HG03432 (cell line): ENCODE results near the gene ARHGAP5.

Experiments
- ATAC-seq: cut with Tn5 transposase; IDR thresholded peaks from one replicate; pipeline ENCODE4 v1.9.1; 2021; ENCODE audit warnings: mild to moderate bottlenecking, moderate library complexity; ENCODE audit not compliant: unreplicated experiment

ARHGAP5 gene

DNA sequence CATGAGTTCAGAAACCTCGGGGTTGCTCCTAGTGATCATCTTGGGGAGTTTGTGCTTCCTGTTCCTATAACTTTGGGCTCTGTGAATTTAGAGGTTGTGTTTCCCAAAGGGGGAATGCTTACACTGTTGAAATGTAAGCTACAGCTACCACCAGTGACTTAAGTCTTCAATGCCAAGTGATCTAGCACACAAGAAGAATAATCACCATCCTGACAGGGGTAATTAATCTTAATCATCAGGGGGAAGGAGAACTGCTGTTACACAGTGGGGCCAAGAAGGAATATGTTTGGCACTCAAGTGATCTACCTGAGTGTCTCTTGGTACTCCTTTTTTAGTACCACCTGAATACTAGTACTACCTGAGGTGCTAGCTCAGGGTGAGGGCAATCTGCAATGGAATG, 89.8 kb downstream of the ARHGAP5 start:
- ATAC-seq, result no peak

DNA sequence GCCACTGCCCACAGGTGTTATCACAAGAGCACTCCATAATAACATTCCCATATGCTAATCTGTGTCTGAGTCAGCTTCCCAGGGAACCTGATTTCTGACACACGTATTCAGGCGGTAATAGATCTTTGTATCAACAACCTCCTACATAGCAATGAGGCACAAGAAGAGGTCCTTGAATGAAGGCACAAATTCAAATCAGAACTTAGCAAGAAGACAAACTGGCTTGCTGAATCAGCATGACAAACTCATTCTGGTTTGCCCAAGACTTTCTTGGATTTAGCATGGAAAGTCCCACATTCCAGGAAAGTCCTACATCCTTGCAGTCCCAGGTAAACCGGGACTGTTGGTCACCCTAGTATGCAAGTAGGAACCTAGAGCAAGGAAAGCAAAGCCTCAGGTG, 90.8 kb downstream of the ARHGAP5 start:
- no peak for ATAC-seq

- no peak for ATAC-seq
Observed at GRCh38 chr14:32169191-32169590, 92.1 kb downstream of the ARHGAP5 start.

GRCh38 chr14:32171469-32171868, 94.4 kb downstream of the ARHGAP5 start:
- ATAC-seq, result no peak

- ATAC-seq, result no peak
Observed at GRCh38 chr14:32183151-32184058, 106.3 kb downstream of the ARHGAP5 start.

- no peak for ATAC-seq
Observed at GRCh38 chr14:32185097-32185496, 108.0 kb downstream of the ARHGAP5 start.

DNA sequence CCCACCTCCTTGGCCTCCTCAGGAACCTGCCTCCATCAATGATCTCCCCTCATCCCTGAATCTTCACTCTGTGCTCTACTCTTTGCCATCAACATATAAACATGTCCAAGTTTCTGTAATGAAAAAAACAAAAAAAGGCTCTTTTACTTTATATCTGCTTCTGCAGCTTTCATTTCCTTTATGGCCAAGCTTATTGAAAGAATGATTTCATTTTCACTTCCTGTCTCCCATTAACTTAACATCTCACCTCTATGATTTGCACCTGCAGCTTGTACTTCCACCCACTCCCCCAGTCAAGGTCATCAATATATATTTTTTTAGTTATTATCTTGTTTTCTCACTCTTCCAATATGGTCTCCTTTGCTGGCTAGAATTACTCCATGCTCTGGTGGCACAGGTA, 109.1 kb downstream of the ARHGAP5 start:
- no peak for ATAC-seq

- no peak for ATAC-seq
Observed at GRCh38 chr14:32189811-32190210, 112.7 kb downstream of the ARHGAP5 start.

GRCh38 chr14:32190673-32191072, 113.6 kb downstream of the ARHGAP5 start:
- ATAC-seq, result no peak

GRCh38 chr14:32192712-32193373, 115.7 kb downstream of the ARHGAP5 start:
- ATAC-seq, result no peak

DNA sequence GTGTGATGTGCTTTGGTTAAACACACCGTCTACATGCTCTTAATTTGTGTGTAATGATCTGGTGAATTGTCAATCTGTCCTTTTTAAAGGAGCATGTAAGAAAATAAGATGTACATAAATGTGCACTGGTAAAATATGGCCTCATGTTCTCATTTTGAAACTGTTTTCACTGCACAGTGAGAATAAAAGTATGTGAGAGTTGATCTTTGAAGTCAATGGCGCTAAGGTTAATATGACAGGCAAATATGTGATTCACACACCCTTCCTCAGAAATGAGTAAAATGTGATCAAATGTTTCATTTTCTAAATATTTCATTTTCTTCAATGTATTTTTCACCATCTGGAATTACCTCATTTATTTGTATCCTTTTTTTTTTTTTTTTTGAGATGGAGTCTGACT, 116.4 kb downstream of the ARHGAP5 start:
- no peak for ATAC-seq

- ATAC-seq, result no peak
Observed at GRCh38 chr14:32195636-32196035, 118.5 kb downstream of the ARHGAP5 start.

GRCh38 chr14:32197919-32198318, 120.8 kb downstream of the ARHGAP5 start:
- peak; percentile 37 for ATAC-seq

DNA sequence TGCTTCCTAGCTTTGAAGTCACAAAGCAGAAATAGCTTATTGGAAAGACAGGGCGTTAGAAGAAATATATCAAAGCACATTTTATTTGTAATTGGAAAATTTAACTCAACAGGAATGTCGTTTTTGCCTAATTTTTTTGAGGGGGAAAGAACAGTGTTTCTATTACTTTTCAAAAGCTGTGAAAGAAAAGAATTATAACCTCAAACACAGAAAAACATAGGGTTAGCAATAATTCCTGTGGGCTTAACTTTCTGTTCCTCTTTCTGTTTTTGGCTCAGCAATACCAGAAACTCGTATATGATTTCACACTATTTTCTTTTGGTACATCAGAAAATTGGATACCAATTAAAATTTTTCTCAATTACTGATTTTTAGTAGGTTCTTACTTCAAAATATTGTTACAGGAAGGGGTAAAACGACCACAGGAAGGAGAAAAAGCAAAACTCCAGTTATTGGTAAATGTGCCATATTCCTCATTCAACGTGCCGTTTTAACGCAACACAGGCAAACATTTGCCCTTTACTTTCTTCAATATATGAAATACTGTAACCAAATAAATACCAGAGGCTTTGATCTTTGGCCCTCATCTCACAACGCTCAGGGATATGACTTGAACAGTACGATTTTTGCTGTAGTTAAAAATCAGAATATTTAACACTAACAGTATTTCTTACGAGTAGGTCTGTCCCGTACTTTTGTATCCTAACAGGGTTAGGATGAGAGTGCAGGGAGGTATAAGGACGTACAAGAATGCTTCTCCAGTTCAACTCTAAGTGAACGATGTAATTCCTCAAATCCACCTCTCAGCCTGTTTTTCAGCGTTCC, 123.5 kb downstream of the ARHGAP5 start:
- no peak for ATAC-seq

DNA sequence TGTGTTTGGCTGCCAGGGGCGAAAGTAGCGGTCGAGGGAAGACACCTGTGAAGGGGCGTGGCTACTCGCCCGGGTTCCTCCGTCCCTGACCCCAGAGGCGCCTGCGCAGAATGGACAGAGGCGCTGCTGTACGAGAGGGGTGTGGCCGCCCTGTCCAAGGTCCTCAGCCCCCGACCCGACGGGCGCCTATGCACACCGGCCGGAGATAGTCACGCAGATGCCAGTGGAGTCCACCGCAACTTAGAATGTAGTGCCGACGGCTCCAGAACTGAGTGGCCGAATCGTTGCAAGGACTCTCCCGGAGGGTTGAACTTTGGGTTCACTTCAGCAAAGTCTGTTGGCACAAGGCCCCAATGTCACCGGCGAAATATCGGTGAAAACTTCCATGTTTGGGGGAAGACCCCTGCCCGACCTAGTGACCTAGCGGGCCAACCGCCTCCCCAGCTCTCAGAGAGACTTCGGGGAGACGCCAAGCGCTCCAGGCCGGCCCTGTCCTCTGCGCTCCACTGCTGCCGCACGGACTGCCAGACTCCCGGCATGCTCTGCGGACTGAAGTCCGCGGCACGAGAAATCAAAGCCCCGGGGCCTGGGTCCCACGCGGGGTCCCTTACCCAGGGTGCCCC, 124.2 kb downstream of the ARHGAP5 start:
- ATAC-seq, result peak; percentile 65

DNA sequence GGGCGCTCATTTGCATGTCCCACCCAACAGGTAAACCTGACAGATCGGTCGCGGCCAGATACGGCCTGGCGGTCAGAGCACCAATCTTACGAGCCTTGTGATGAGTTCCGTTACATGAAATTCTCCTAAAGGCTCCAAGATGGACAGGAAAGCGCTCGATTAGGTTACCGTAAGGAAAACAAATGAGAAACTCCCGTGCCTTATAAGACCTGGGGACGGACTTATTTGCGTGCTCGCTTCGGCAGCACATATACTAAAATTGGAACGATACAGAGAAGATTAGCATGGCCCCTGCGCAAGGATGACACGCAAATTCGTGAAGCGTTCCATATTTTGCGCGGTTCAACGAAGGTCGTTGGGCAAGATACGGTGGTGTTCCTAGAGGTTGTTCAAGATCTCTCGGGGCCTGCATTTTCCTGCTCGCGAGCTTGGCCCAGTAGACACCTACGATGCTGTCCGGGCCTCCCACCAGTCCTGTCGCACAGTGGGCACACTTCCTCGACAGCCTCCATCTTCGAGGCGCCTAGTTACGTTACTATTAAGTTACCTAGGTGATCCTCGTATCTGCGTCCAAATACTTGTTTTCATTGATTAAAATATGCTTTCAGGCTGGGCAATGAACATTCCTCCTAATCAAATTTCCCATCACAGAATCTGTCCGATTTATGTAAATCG, 124.8 kb downstream of the ARHGAP5 start, which contains the start of gene RNU6-7:
Gene RNU6-7, plus strand, starts transcription at position 230 of the 675 bp plus-strand sequence.
- no peak for ATAC-seq

DNA sequence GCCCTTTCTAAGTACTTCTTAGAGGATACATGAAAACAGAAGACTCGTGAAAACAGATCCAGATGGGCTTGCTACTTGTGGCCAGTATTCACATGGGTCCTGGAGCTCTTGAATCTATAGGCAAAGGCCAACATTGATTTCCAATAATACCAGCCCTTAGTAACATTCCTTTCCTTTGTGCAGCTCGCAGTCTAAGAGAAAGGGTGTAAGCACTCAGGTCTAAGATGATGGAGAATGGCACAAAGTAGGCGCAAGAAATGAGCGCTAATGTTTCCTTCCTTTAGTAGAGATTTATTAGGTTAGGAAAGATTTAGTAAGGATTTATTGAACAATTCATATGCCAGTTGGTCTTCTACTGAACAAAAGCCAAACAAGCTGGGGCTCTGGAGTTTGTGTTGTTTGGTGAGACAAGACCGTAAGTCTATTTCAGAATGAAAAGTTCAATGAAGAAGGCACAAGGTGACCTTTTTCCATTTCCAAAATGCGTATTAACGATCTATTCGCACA, 125.4 kb downstream of the ARHGAP5 start:
- no peak for ATAC-seq

GRCh38 chr14:32202998-32203882, 126.1 kb downstream of the ARHGAP5 start, which contains the start of gene RNU6-8:
Gene RNU6-8 (minus strand): TSS chr14:32203269.
- ATAC-seq, result peak; percentile 81

- ATAC-seq, result no peak
Observed at GRCh38 chr14:32203928-32204357, 126.8 kb downstream of the ARHGAP5 start.
